GM19463 (cell line): ENCODE measurements around the gene RNH1.
A peak's percentile ranks its signal among the peaks of the same experiment; 100 is the strongest.
"Not testable (repeated sequence)": the region's sequence is repeated elsewhere in the genome, so short reads cannot be mapped to it uniquely, and the experiment has no call there.

Experiments used
- ATAC-seq: cut with Tn5 transposase; IDR thresholded peaks from one replicate; pipeline ENCODE4 v1.9.1; 2021; ENCODE audit warnings: mild to moderate bottlenecking, moderate library complexity; ENCODE audit not compliant: unreplicated experiment

RNH1 gene

GRCh38 chr11:520428-521176 lies 13.6 kb upstream of the RNH1 start:
- no peak for ATAC-seq

- ATAC-seq: peak; percentile 81
These were observed 11.6 kb upstream of the RNH1 start for GRCh38 chr11:518463-519202.

GRCh38 chr11:516918-517685 lies 10.1 kb upstream of the RNH1 start:
- ATAC-seq: not testable (repeated sequence)

- ATAC-seq: no peak
These were observed 9.4 kb upstream of the RNH1 start for GRCh38 chr11:516400-516799.

- ATAC-seq: no peak
These were observed 8.1 kb upstream of the RNH1 start for GRCh38 chr11:515131-515530.

- no peak for ATAC-seq
These were observed 7.6 kb upstream of the RNH1 start for GRCh38 chr11:514606-515005.

- ATAC-seq: no peak
These were observed 5.9 kb upstream of the RNH1 start for GRCh38 chr11:512761-513595.

- ATAC-seq: no peak
These were observed 1.9 kb upstream of the RNH1 start for GRCh38 chr11:508956-509355.

- ATAC-seq: no peak
These were observed 879 bp upstream of the RNH1 start for GRCh38 chr11:507727-508515.

- peak; percentile 66 for ATAC-seq
These were observed 626 bp downstream of the RNH1 start for GRCh38 chr11:506238-506994.

- ATAC-seq: no peak
These were observed 2.1 kb downstream of the RNH1 start for GRCh38 chr11:504994-505344.

GRCh38 chr11:504053-504993 lies 2.7 kb downstream of the RNH1 start:
- no peak for ATAC-seq

GRCh38 chr11:503179-503981 lies 3.7 kb downstream of the RNH1 start:
- ATAC-seq: no peak

- no peak for ATAC-seq
These were observed 4.5 kb downstream of the RNH1 start for GRCh38 chr11:502288-503178.

- ATAC-seq: no peak
These were observed 5.3 kb downstream of the RNH1 start for GRCh38 chr11:501683-502287.
